Left lobe of liver (tissue), 2 donors: ENCODE data around the gene KLHL8. TPM values are rescaled to one million over a fixed set of nuclear protein-coding genes. Genes with fewer than 3 reads are reported as not detected.

ENCODE experiments used
- ATAC-seq: fragments of 200-7000 bp; cut with Tn5 transposase; one replicate; pipeline ENCODE4 v1.9.1; 2020; ENCODE audit warnings: mild to moderate bottlenecking, moderate library complexity
- DNase-seq: peaks from one replicate; pipeline ENCODE4 v3.0.0-alpha.2; 2020; ENCODE audit warnings: low spot score
- total RNA-seq: library from RNA; stranded (reverse); gene quantifications from one replicate; pipeline ENCODE4 v1.2.1, GENCODE V29; 2021
- donor health status: DM: no; HTN: no; CAD: no; lungs with moderate emphysema.
- donor health status: DM: no; HTN: yes; CAD: no.

The KLHL8 gene
- 8.4 TPM for total RNA-seq

- ATAC-seq (peak; percentile 96), DNase-seq (peak; percentile 92)
These were observed at the start of gene KLHL8 for GRCh38 chr4:87220094-87220822. Gene KLHL8 (minus strand): TSS chr4:87220618. CDS start chr4:87195539, 25,079 bp downstream.

- peak; percentile 97 for ATAC-seq
- DNase-seq = no peak
These were observed 49.7 kb upstream of the KLHL8 start for GRCh38 chr4:87270144-87270543.

DNA sequence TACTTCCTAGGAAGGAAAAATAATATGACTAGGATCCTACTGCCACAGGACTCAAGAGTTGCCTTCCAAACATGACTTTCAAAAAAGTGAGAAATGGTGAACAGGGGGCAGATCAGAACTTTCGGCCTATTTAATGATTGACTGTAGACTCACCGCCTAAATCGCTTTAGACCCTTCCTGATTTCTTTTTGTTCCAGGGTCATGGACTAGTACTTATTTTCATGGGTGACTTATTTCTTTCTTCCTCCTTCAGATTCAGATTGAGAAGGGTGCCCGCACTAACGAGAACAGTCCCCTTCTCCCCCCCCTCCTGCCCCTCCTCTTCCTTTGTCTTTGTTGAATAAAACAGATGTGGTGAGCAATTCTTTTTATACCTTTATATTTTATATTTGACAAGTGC is 48.0 kb upstream of the KLHL8 start:
- ATAC-seq = no peak
- DNase-seq = no peak

GRCh38 chr4:87266986-87267385 is 46.6 kb upstream of the KLHL8 start:
- ATAC-seq (no peak), DNase-seq (no peak)

- no peak for DNase-seq
- no peak for ATAC-seq
These were observed 42.5 kb upstream of the KLHL8 start for GRCh38 chr4:87262886-87263285.

DNA sequence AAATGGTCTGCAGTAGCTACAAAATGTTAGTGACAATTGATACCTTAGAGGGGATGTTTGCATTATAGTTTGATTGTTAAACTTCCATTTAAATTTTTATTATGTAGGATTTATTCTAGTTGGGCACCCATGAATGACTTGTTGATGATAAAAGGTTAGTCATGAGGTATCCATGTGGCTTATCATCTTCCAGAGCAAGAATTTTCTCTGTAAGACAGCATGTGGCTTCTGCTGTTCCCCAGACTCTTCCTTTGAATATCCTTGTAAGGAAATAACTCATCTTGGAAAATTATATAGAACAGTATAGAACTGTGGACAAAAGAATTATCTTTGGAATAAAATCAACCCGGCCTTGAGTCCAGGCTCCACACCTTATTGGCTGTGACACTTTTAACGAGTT is 40.1 kb upstream of the KLHL8 start:
- ATAC-seq (no peak), DNase-seq (no peak)

DNA sequence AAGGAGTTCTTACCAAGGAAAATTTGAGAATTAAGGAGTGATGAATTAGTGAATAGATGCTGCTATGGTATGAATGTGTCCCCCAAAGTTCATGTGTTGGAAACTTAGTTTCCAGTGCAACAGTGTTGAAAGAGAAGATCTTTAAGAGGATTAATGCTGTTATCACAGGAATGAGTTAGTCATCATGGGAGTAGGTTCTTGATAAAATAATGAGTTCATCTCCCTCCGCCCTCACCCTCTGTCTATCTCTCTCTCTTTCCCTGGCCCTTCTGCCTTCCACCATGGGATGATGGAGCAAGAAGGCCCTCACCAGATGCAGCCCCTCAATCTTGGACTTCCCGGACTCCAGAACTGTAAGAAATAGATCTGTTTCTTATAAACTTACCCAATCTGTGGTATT is 38.3 kb upstream of the KLHL8 start:
- DNase-seq (no peak), ATAC-seq (no peak)

GRCh38 chr4:87257523-87257922 is 37.1 kb upstream of the KLHL8 start:
- ATAC-seq = no peak
- DNase-seq = no peak

GRCh38 chr4:87255755-87256154 is 35.3 kb upstream of the KLHL8 start:
- no peak for ATAC-seq

DNA sequence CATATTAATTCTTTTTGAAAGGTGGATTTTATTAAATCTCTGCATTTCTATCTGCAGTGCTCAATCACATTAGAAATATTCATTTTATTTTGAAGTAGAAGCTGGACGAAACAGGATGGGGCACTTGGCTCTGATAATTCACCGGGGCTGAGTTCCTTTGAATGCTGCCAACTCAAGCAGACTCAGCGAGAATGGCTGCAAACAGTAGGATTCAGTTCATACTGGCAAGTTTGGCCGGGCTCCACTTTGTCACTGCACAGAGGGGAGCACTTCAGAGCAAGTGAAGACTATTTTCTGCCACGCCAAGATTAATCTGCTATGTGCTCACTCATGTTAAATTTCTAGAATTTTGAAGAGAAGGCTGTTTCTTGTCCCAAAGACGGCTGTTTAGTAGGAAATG is 30.7 kb upstream of the KLHL8 start:
- peak; percentile 72 for DNase-seq
- peak; percentile 99 for ATAC-seq

More at GRCh38 chr4:87255755-87256154, 35.3 kb upstream of the KLHL8 start:
- DNase-seq = no peak

DNA sequence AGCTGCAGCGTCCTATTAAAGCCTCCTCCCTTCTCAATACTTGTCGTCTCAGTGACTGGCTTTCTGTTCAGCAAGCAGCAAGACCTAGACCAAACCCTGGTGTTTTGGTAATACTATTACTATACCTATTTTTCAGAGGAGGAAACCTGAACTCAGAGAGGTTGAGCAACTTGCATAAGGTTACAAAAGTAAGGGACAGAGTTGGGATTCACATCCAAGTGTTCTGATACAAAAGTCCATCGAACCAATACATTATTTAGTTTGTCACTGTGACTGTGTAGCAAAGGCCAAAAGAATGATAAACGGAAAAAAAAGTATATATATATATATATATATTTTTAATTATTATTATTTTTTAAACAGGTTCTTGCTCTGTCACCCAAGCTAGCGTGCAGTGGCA is 29.9 kb upstream of the KLHL8 start:
- peak; percentile 58 for ATAC-seq

DNA sequence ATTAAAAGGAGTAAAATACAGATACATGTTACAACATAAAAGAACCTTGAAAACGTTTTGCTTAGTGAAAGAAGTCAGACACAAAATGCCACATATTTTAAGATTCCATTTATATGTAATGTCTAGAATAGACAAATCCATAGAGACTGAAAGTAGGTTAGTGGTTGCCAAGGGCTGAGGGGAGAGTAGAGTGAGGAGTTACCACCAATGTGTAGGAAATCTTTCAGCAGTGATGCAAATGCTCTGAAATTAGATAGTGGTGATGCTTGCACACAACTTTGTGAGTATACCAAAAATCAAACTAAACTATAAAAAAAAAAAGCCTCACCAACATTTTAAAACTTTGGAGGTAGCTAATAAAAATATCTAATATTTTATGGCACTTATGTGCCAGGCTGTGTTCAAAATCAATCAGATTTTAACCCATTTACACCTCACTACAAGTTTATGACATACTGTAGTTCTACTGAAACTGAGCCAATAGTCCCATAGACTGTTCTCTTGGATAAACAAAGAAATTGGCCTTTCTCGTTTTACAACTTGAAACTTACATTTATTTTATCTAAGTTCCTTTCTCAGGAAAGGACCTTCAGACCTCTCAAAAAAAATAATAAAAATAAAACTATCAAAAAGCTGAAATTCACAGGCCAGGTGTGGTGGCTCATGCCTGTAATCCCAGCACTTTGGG is 29.1 kb upstream of the KLHL8 start:
- ATAC-seq (no peak), DNase-seq (no peak)

More for the DNA sequence above, 29.9 kb upstream of the KLHL8 start:
- no peak for DNase-seq

DNA sequence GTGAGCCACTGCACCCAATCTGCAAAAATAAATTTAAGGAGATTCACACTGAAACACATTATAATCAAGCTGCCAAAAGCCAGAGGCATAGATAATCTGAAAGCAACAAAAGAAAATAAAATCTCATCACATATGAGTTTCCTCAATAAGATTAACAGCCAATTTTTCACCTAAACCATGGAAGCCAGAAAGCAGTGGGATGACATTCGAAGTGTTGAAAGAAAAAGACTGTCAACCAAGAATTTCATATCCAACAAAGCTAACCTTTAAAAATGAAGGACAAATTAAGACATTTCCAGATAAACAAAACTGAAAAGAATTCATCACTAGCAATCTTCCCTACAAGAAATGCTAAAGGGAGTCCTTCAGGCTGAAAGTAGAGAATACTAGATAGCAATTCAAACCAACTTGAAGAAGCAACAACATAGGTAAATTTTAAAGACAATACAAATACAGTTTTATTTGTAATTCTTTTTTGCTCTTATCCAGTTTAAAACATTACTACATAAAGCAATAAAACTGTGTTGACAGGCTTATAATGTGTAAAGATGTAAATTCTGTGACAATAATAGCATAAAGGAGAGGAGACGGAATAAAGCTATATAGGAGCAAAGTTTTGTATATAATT is 23.1 kb upstream of the KLHL8 start:
- DNase-seq (no peak), ATAC-seq (no peak)

DNA sequence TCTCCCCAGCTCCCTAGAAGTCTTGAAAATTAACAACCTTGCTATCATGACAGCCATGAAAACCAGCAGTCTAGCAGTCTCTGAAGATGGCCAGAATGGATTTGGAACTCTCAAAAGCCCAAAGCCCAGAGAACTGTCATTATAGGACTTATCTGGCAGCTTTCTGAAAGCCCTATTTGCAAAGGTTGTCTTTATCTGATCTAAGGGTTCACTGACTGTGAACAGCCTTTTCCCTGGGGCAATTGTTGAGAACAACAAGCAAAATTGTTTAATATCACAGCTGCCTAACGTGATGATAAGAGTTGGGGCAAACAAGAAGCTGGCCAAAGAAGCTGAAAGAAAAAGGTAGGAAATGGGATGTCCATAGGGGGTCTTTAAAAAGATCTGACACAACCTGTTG is 20.9 kb upstream of the KLHL8 start:
- no peak for DNase-seq
- peak; percentile 55 for ATAC-seq

DNA sequence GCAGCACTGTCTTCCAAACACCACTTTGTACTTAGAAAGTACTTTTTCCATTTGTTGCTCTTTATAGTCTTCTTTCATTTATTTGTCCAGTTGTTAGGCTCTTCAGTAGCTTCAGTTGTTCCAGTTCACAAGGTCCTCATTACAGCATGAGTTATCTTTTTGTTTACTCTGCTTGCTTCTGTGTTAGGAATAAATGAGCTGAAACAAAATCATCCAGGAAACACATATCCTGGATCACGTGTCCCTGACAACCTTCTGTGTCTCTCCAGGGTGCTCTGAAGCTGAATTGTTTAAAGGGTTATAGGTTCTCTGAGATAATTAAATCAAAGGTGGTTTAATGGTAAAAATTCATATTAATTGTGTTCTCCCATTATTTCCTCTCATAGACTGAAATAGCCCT is 19.9 kb upstream of the KLHL8 start:
- peak; percentile 10 for ATAC-seq
- DNase-seq = no peak

- ATAC-seq (no peak), DNase-seq (no peak)
These were observed 19.4 kb upstream of the KLHL8 start for GRCh38 chr4:87239821-87240220.

DNA sequence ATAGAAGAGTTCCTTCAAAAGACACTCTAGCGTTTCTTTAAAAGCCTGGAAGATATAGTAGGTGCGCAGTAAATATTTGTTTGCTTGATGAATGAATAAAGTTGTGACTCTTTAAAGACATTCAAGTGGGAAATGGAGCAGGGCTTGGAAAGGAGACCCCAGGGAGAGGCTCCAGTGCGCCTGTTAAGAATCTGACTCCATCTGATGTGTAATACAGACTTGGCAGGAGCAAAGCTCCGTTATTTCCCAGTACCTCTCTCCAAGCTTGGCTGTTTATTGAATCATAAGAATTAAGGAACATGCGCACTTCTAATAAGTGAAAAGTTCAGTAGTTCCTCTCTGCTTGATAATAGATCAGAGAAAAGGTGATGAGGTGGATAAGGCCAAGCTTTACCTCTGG is 18.8 kb upstream of the KLHL8 start:
- no peak for DNase-seq
- no peak for ATAC-seq

DNA sequence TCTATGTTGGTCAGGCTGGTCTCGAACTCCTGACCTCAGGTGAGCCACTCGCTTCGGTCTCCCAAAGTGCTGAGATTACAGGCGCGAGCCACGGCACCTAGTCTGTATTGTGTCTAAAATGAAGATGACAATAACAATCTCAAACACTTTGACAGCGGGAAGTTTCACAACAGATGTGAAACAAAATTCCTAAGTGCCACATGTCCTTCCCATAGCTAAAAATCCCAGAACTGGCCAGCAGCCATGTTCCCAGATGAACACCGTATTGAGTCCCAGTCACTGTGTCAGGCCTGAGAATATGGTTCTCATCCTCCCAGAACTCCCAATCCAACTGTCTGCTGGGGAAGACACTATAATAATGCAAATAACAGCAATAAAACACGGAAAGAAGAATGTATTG is 16.4 kb upstream of the KLHL8 start:
- no peak for DNase-seq
- ATAC-seq = no peak

- ATAC-seq (no peak), DNase-seq (no peak)
These were observed 14.7 kb upstream of the KLHL8 start for GRCh38 chr4:87235020-87235671.

DNA sequence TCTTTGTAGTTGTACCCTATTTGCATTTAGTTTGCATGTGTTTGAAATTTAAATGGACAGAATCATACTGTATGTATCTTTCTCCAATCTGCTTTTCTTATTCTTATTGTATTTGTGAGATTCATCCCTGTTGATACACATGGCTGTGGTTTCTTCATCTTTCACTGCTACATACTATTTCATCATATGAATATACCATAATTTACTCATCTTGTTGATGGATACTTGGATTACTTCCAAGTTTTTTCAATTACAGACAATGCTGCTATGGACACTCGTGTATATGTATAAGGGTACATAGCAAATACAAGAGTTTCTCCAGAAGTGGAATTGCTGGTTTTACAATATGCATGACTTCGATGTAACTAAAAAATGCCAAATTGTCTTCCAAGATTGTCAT is 11.8 kb upstream of the KLHL8 start:
- ATAC-seq (no peak), DNase-seq (no peak)

GRCh38 chr4:87230806-87231205 is 10.4 kb upstream of the KLHL8 start:
- ATAC-seq (no peak), DNase-seq (no peak)

DNA sequence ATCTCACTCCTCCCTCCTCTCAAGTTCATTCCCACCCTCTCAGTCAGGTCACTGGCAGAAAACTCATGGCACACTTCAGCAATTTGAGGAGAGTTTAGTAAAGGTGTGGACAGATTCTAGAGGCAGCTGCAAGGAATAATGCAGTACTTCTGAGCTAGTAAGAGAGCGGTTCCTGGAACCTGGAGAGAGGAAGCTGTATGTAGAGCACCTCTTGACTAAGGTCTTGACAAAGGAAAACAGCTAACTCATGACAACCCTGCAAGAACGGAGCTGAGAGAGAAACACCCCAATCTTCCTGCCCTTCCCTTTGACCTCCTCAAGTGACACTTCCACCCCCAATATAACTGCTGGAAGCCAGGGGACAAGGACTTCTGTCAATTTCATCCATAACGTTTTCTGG is 9.6 kb upstream of the KLHL8 start:
- no peak for ATAC-seq

More for the DNA sequence above, 9.6 kb upstream of the KLHL8 start:
- no peak for DNase-seq
